Amniotic epithelial cell (primary cell): Measurements from ENCODE around the gene TMEM115.

Source experiments
- DNase-seq: peaks from one replicate; pipeline ENCODE4 v3.0.0-alpha.2; 2010; ENCODE audit warnings: low read depth

TMEM115 gene, protein sequence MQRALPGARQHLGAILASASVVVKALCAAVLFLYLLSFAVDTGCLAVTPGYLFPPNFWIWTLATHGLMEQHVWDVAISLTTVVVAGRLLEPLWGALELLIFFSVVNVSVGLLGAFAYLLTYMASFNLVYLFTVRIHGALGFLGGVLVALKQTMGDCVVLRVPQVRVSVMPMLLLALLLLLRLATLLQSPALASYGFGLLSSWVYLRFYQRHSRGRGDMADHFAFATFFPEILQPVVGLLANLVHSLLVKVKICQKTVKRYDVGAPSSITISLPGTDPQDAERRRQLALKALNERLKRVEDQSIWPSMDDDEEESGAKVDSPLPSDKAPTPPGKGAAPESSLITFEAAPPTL

DNA sequence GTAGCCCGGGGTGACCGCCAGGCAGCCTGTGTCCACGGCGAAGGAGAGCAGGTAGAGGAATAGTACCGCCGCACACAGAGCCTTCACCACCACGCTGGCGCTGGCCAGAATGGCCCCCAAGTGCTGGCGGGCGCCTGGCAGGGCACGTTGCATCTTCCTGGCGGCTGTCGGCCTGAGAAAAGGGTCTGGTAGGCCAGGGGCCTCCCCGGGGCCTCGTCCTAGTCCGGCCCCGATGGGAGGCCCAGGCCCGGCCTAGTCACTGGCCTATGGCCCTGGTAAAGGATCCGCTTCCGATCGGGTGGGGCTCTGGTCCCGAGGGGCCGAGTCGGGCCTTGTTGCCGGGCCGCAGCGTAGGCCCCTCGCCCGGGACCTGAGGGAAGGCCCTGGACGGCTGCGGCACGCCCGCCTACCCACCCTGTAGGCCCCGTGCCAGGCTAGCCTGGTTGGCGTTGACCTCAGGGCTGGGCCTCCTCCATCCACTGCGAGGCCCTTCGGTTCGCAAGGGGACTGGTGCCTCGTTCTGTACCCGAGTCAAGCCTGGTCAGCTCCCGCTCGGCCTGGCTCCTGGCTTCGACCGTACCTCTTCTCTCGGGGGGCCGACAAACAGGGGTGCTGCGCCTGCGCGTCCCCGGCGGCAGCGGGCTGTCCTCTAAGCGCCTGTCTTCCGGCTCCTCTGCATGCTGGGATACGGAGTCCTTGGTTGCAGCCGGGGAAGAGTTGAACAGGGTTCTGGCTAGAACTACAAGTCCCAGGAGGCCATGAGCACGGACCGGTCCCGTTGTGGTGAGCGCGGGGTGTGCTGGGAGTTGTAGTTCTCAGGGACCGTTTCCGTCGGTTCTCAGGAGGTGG, at the start of gene TMEM115:
Gene TMEM115 (minus strand): TSS at position 611 of the 849 bp plus-strand sequence. CDS start 458 bp downstream, at position 153.
- DNase-seq: peak; percentile 99

DNA sequence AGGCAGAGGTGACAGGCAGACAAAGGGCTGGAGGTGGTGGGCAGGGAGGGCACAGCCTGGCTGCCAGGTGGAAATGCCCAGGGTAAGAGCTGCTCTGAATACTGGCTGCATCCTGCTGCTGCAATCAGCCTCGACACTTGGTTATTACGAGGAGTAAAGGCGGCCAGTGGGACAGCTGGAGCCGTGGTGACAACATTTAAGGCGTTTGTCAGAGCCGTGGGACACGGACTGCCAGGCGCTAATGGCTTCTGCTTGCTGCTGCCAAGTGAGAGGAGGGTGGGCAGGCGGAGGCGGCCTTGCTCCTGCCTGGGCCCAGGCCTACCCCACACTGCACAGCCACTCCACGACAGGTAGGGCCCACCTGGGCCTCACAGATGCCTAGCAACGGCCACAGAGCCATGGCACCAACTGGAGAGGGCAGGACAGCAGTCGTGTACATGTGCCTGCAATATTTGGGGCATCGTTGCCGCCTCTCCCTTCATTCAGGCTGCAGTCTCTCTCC, 49.2 kb upstream of the TMEM115 start:
- DNase-seq: no peak

DNA sequence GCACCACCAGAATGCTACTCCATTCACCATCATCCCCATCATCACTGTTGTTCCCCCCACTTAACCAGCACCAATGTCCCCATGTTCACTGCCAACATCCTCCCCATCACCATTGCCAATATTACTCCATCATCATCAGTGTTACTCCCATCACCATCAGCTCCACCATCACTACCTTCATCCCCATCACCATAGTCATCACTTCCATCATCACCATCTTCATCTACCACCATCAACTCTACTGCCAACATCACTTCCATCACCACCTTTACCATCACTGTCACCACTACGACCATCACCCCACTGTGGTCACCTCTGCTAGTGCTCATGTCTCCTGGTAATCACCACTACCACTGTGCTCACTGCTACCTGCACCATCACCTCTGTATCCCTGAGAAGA, 47.2 kb upstream of the TMEM115 start:
- DNase-seq: no peak

DNA sequence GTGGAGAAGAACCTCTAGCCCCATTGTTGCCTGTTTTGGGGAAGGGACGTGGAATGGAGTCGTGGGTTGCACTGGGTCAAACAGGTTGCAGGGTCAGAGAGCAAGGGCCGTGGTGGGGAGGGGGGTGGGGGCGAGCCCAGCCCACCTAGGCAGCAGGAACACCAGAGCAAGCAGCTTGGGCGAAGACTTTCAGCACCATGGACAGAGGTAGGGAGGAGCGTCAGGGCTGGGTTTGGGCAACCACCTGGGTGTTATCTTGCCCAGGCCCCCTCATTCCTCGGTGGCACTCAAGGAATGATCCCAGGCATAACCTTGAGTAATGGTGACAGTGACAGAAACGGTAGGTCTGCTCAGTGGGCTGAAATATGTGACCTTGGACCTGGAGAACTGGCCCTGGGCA, 45.9 kb upstream of the TMEM115 start:
- no peak for DNase-seq

DNA sequence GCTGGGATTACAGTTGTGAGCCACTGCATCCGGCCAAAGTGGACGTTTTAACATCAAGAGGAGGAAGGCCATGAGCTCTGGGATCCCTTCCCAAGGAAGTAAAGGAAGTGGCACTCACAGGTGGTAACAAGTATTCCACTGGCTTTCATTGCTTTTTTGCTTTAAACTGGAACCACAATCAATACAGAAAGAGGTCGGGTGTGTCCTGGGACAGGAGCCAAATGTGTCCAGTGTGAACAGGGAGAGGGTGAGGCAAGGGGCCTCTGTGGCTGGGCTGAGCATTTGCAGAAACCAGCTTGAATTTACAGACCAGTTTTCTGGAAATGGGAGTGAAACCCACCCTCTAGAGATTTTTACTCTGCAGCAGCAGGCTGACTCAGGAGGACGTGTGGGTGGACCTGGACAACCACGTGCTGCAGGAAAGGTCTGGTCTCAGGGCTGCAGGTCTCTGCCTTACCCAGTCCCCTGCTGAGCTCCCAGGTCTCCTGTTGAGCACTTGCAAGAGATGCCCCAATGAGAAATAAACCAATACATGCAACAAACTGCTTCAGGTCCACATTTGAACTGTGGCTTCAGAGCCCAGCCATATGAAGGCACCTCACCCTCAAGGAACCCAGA, 42.8 kb upstream of the TMEM115 start:
- no peak for DNase-seq

DNA sequence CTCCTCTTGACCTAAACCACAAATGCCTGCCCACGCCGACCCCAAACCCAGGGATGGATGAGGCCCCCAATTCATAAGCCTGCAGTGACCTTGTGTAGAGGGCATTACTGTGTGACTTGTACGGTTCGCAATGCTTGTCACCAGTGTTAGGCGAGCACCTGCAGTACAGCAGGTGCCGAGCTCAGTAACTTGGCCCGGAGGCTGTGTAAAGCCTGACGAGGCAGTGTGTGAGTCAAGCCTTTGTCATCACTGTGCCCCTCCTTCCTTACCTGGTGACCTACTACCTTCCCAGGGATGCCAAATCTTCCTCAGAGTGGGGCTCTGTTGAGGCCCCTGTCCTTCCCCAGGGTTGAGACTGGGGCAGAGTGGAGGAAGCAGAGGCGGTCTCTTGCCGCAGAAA, 37.2 kb upstream of the TMEM115 start:
- no peak for DNase-seq

DNA sequence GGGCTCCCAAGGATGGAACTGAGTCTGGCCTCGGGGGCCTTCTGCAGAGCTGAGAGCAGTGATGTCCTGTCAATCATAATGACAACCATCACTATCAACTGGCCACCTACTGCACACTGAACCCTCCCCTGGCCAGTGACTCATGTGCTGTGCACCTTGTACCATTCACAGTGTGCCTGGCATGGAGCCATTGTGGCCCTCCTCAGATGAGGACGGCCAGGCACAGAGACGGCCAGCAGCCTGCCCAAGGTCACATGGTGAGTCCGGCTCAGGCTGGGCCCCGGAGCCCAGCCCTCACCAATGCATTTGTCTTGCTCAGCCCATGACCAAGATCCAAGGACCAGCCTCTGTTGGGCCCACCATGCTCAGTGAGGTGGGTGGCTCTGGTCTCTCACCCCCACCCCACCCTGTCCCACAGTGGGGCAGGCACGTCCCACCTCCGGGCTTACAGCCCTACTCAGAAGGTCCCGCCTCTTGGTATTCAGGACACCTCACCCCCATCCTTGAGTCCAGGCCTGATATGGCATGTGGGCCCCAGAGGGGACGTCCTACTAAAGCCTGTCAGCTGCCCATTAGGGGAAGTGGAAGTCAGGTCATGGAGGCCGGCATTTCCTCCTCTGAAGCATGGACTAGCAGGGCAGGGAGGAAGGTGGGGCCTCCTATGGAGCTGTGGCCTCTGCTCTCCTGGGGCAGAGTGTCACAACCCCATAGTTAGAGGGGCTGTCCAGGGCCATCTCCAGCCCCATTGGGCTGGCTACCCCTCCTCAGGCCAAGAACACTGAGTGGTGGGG, 35.9 kb upstream of the TMEM115 start:
- no peak for DNase-seq

DNA sequence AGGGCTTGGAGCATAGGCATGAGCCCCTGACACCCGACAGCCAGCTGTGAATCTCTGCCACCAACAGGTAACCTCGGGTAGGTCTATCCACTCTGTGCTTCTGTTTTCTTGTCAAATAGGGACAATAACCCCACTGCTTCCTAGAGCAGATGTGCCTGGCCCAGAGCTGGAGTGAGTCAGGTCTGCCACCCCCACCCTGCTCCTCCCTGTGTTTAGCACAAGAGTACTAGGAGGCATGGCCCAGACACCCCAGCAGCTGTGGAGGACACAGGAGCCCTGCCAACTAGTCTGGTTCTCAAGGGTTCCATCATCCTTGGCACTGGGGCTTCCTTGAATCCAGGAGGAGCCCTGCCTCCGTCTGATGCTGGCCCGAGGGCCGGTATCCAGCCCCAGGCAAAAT, 33.7 kb upstream of the TMEM115 start:
- no peak for DNase-seq

DNA sequence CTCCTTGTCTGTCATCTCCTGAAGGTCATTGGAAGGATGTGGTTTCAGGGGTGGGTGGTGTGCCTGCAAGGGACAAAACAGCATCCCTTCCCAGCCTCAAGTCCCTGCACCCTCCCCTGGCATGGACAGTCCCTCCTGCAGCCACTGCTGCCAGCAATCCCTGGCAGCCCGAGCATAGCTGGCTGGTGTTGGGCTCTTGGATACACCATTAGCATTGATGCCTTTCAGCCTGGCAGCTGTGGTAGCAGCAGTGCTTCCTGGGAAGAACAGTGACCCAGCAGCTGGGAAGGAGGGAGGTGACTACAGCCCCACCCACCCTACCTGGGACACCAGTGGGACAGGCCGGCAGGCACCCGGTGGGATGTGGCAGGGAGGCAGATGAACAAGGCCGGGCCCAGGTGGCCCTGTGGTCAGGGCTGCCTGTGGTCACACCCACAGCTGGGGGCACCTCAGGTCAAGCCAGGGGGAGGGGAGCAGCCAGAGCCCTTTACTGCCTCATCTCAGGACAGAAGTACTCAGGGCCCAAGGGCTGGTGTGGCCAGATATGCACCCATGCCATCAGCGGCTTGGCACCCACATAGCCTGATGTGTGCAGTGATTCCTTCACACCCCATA, 32.9 kb upstream of the TMEM115 start:
- no peak for DNase-seq

DNA sequence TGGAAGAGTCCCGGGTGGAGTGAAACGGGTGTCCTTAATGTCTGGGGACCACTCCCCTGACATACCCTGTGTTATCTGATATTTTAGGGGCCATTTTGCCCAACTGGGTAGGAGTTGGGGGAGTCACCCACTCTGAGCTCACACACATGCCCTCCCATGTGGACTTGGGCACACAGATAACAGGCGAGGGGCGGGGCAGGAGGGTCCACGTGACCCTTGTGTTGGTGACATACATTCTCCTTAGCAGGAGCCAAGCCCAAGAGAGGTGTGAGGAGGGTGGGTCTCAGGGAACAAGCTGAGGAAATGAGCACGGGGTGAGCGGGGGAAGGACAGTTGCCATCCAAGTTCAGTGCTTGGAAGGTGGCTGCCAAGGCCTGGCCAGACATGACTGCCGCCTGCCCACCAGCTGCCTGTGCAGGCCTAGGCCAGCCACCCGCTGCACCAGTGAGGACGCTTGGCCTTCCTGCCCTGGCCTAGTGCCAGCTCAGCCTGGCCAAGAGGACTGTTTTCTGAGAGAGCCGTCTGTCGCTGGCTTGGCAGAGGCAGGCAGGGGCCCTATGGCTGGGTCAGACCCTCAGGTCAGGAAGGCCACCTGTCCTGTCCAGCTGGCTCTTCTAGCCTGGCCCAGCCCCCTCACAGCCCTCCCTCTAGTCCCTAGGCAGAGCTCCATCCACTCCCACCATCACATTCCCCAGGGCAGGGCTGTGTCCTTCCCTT, 31.3 kb upstream of the TMEM115 start:
- no peak for DNase-seq

DNA sequence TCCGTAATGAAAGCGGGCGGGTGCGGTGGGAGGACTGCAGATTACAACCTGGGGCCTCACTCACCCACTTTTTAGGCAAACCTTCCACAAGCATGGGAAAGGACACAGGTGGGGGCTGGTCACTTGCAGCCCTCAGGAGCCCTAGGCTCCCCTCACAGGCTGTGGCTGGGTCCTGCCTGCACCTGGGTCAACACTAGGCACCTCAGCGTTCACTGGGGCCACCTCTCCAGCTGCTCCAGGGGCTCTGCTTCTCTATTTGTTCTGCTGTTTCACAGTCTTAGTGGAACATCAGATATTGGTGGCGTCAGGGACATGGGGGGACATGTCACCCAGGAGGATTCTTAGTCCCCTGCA, 30.1 kb upstream of the TMEM115 start:
- DNase-seq: no peak

DNA sequence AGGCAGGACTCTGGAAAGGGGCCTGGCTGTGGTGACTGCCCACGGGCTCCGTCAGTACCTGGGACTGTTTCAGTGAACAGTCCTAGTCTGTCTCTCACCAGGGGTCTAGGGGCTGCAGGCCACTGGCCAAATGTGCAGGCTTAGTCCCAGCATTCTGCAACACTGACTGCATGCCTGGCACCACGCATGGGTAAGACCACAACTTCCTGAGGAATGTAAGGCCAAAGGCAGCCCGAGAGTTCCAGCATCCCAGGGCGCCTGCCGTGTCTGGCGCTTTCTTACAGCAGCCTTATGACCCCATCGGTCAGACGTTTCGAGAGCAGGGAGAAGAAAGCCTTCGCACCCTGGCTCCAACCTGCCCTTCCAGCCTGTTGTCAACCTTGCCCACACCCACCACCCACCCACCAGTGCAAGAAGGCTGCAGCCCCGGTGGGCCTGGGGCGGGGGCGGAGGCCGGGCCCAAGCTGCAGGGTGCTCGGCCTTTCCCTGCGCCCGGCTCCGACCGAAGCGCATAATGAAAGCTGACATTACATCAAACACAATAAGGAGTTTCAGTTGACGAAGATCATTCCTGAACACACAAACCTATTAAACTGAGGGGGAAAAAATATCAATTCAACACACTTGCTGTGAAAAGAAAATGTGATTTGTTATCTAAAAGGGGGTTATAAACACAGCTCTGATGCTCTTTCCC, 29.5 kb upstream of the TMEM115 start:
- peak; percentile 55 for DNase-seq

DNA sequence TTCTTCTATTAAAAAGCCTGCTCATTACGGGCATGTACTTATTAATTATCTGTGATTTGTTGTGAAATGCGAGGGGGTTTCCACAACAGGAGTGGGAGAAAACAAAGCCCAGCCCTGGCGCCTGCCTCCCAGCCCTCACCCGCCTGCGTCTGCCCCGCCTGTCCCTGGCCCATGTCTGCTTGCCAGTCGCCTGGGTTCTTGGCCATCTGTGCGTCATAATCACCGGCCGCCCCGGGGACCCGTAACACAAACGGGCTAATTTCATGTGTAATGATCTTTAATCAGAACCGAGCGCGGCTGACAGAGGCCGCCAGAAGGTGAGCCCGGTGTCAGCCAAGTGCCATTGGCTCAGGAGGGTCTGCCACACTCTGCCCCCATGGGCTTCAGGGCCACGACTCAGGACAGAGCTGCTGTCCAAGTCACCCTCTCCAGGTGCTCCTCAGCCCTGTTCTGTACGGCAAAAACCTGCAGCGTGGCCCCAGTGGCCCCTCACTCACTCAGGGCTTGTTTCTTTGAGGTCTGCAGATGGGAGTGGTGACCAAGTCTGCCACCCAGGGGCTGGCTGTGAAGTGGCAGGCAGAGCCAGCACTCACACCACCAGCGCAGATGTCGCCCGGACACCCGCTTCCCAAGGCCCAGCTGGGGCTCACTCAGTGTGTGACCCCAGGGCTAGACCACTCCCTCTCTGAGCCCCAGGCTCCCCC, 28.8 kb upstream of the TMEM115 start:
- no peak for DNase-seq

DNA sequence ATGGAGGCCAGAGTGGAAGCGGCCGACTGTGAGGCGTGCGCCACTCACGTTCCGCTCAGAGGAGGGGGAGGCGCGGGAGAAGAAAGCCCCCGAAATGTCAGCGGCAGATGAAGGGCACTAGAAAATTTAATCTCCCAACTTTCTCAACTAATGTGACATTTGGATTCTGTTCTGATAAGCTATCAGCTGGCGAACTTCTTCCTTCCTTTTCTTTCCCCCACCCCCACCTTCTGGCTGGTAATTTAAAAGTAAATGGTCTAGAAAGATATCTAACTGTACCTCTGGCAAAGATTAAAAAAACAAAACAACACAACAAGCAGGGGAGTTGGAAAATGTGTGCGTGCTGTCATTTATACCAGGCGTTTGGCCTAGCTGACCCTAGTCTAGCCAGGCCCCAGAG, 26.4 kb upstream of the TMEM115 start:
- no peak for DNase-seq

DNA sequence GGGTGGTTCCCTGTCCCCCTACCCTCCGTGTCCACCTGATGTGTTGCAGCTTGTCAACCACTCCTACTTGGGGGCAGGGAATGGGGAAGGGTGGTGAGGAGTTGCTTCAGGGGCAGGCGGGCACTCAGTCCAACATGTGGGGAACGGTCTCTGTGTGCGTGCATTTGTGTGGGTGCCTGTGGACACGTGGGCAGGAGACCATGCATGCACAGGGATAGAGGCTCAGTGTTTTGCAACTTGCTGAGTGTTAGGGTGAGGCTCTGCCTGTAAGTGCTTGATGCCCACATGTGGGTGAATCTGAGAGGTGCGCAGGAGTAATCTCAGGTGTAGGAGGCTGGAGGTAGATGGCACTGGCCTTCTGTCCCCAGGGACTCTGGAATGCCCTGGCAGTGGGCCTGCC, 24.4 kb upstream of the TMEM115 start:
- DNase-seq: no peak

DNA sequence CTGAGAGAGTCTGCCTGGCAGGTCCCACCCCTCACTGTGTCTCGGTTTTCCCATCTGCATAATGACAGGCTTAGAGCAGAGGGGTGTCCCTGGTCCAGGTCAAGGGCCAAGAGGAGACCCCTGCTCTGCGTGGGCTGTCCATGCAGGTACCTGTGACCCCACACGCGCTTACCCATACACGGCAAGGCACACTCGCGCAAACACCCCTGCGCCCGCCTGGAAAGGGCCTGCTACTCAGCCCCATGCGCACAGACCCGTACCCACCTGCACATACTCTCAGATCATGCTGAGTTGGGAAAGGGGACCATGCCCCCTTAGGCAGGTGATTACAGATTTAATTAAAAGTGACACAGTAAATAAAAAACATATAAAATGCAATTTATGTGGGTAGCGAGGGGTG, 23.4 kb upstream of the TMEM115 start:
- DNase-seq: no peak

DNA sequence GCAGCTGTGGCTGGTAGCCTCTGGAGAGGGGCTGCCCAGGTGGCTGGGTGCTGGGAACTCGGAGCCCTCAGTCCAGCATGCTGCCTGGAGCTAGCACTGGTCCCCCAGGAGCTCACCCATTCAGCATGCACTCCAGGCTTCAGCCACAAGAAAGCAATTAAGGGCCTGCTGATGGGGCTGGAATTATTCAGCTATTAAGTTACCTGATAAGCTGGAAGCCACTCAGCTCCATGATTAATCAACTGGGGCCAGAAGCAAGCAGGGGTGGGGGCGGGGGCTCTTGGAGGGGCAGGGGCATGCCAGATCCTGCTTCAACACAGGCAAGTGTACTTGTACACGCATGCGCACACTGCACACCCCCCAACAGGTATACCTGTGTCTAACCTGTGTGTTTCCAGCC, 22.1 kb upstream of the TMEM115 start:
- DNase-seq: no peak

DNA sequence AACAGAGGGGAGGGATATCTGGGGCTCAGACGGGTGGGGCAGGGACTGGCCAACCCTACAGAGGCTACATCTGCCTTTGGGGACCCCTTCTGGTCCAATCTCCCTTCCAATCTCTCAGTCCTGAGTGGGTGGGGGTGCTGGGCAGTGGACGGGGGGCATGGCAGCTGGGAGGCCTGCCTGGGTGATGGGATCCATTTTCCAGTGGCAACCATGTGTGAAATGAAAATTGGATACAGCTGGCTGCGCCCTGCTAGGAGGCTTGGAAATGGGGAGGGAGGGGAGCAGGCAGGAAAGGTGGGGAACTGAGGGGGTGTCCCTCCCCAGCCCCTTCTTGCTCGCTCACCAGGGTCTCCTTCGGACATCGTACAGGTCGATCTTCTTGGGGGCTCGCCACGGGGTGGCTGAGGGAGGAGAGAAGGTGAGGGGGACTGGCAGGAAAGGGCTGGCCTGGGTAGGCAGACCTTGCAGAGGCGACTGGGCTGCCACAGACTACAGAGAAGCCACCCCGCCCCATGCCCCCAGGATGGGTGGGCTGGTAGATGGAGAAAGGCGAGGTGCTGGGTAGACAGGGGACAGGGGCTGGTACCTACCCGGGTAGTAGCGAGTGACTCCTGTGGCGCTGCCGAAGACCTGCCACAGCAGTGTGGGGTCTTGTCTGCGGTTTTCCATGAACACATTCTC, 21.2 kb upstream of the TMEM115 start:
- DNase-seq: no peak

DNA sequence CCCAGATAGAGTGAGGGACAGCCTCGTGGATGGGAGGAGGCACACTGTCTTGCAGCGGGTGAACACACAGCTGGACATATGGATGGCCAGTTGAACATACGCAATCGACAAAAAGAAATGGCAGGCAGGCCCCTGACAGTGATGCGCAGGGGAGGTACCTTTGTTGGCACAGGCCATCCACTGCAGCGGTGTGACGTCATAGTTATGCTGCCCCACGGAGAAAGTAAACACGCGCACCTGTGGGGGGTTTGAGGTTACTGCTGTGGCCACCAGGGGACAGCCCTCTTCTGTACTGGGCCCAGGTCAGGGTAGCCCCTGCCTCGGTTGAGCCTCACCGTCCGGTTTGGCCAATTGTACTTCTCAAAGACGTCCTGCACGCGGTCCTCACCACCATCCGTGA, 19.4 kb upstream of the TMEM115 start:
- no peak for DNase-seq
